ENCODE data around the gene LIN52. TPM values are rescaled to one million over a fixed set of nuclear protein-coding genes. Genes with fewer than 3 reads are reported as not detected.

Gene LIN52
- total and polyA plus RNA-seq, 2 donors (not counting 3 experiments of a cell fraction or from before 2014, with no cell fraction given): 6.6 to 9.7 TPM

- no peaks in the 10 kb centered on the region for H3K79me2 ChIP-seq (ENCODE audit: control insufficient read depth, insufficient read depth, low read length)
- DNase-seq (ENCODE audit: low read depth, low spot score): no peak
- H3K4me1 ChIP-seq (ENCODE audit: control insufficient read depth, extremely low read depth, insufficient read depth, low read length): peaks cover 33% of the 10 kb centered on the region
- H3K27me3 ChIP-seq (ENCODE audit: control insufficient read depth in 2 of 2, insufficient read depth in 2 of 2, low read length in 2 of 2): no peaks in the 10 kb centered on the region
- H3K9me1 ChIP-seq (replicated peaks; ENCODE audit: control insufficient read depth, extremely low read depth, insufficient read depth, low read length): no peaks in the 10 kb centered on the region
- FAIRE-seq: no peak
- no peak overlapping the region for H3K9ac ChIP-seq (replicated peaks; ENCODE audit: extremely low read depth, insufficient read depth, low read length)
- BruUV-seq (replicated peaks): no TSS peak
- TF ChIP-seq MAX (IDR thresholded peaks at IDR 0.05; ENCODE audit: insufficient read depth, insufficient read length): no peak
- no peak for TF ChIP-seq GATA2 (IDR thresholded peaks at IDR 0.05; ENCODE audit: insufficient read depth, insufficient read length, low read depth, low read length)
- no peak for TF ChIP-seq MYC (IDR thresholded peaks at IDR 0.05; ENCODE audit: low read depth, low read length)
- no peak for TF ChIP-seq CTCF (IDR thresholded peaks at IDR 0.05; ENCODE audit: extremely low read depth in 1 of 2, insufficient read depth in 1 of 2, low read depth in 1 of 2, low read length in 2 of 2)
- TF ChIP-seq JUN (IDR thresholded peaks at IDR 0.05; ENCODE audit: borderline replicate concordance, insufficient read depth, insufficient read length, low read depth): no peak
- TF ChIP-seq EZH2 (IDR thresholded peaks at IDR 0.05; ENCODE audit: borderline replicate concordance, low read depth, low read length, severe bottlenecking): no peak
- no peak for TF ChIP-seq POLR2AphosphoS5 (IDR thresholded peaks at IDR 0.05; ENCODE audit: insufficient read depth, low read depth, low read length)
- TF ChIP-seq POLR2A (IDR thresholded peaks at IDR 0.05; ENCODE audit: low read depth, low read length): no peak
- TF ChIP-seq FOS (IDR thresholded peaks at IDR 0.05; ENCODE audit: borderline replicate concordance, insufficient read depth, low read length): no peak
- no peak overlapping the region for H3K27ac ChIP-seq (ENCODE audit: insufficient read depth, low read depth, low read length)
- H4K20me1 ChIP-seq (replicated peaks; ENCODE audit: control insufficient read depth, extremely low read depth, insufficient read depth, low read length): no peaks in the 10 kb centered on the region
- peak overlapping the region; percentile 49 for H3K4me2 ChIP-seq (ENCODE audit: insufficient read depth, low read length)
- dilution Hi-C loops (cut with MboI; ENCODE audit: extremely low pct_ligation_motif_present, low sequenced_read_pairs): no loop called here
- ChIA-PET POLR2A (no interaction called here), CTCF (interaction anchor here (1.7 kb wide), 1 partner anchor 17 kb away, joined by 7 read pairs; no protein-coding TSS in a partner anchor)
- H3K36me3 ChIP-seq (ENCODE audit: control insufficient read depth in 2 of 2, extremely low read depth in 1 of 2, insufficient read depth in 2 of 2, low read length in 2 of 2): no peaks in the 10 kb centered on the region
- H3K9me3 ChIP-seq (replicated peaks; ENCODE audit: control insufficient read depth, insufficient read depth, low read length): no peaks in the 10 kb centered on the region
- peak overlapping the region in 1 of 3 experiments; percentile 53 for H3K4me3 ChIP-seq (replicated peaks in 1 of 3; ENCODE audit: insufficient read depth in 1 of 3, low read depth in 1 of 3, low read length in 3 of 3)
- intact Hi-C loops (cut with micrococcal nuclease): no loop called here
- H2AFZ ChIP-seq (ENCODE audit: low read depth, low read length): no peak overlapping the region
Measured at GRCh38 chr14:74083161-74083560, 1.6 kb upstream of the LIN52 start.

Measured in endothelial cell of umbilical vein (primary cell).